Stomach (tissue), 9 donors: ENCODE results near the gene KIRREL3. TPM values are rescaled to one million over a fixed set of nuclear protein-coding genes. Genes with fewer than 3 reads are reported as not detected.

ENCODE experiments used
- DNase-seq, 2 donors: peaks; one replicate each; pipeline versions ENCODE4 v3.0.0 to v3.0.0-alpha.2; 2013 to 2019
- H3K27ac ChIP-seq, 5 donors: fragments of 200-600 bp in 4 of 5; sonication (generic) in 4 of 5; one replicate each; pipeline ENCODE4 v1.5.1; 2013 to 2019; ENCODE audit warnings: mild to moderate bottlenecking in 1 of 5, moderate library complexity in 1 of 5
- H3K27me3 ChIP-seq, 3 donors: fragments of 200-600 bp; sonication (generic); one replicate each; pipeline ENCODE4 v1.5.1; 2017 to 2019; ENCODE audit warnings: mixed run types in 1 of 3
- H3K36me3 ChIP-seq, 4 donors: fragments of 200-600 bp; sonication (generic); 1 replicate in 3 of 4; 2 replicates in 1 of 4; pipeline ENCODE4 v1.5.1; 2016 to 2019
- H3K4me1 ChIP-seq, 4 donors: fragments of 200-600 bp; sonication (generic); one replicate each; pipeline ENCODE4 v1.5.1; 2016 to 2019
- H3K4me3 ChIP-seq, 4 donors: fragments of 200-600 bp; sonication (generic) in 3 of 4; one replicate each; pipeline ENCODE4 v1.5.1; 2016 to 2019; ENCODE audit warnings: mild to moderate bottlenecking in 1 of 4
- H3K9me3 ChIP-seq, 4 donors: fragments of 200-600 bp; sonication (generic); one replicate each; pipeline ENCODE4 v1.5.1; 2016 to 2019
- EP300 ChIP-seq: sonication (generic); formaldehyde crosslinking; IDR thresholded peaks from one replicate; pipeline ENCODE4 v1.6.1; 2017; ENCODE audit warnings: antibody characterized with exemption
- POLR2A ChIP-seq, 4 donors: fragments of 450-650 bp; IDR thresholded peaks; one replicate each; pipeline ENCODE4 v1.6.1; 2016; ENCODE audit warnings: antibody characterized with exemption in 4 of 4, control low read depth in 2 of 4, mild to moderate bottlenecking in 1 of 4, moderate library complexity in 1 of 4
- POLR2AphosphoS5 ChIP-seq, 3 donors: sonication (generic); formaldehyde crosslinking; IDR thresholded peaks; one replicate each; pipeline ENCODE4 v1.6.1; 2016; ENCODE audit warnings: antibody characterized with exemption in 3 of 3
- WGBS, 5 donors: extraction: QIAGEN DNeasy Blood & Tissue Kit in 3 of 5; methylation state at CpG; one replicate each; pipeline versions ENCODE4 v1.1.5 to v1.1.7; 2013 to 2018; 5-methylcytosine and 5-hydroxymethylcytosine counted together
- intact Hi-C: fragments of 100-400 bp; cut with DNase I; formaldehyde crosslinking; loops from one replicate; pipeline ENCODE4 v1.15.1; 2023; ENCODE audit warnings: low total_unique reads
- polyA plus RNA-seq, 3 donors: library from polyadenylated mRNA; stranded (reverse); fragments of 200-250 nt; gene quantifications; one replicate each; pipeline ENCODE4 v1.2.3, GENCODE V29; 2013
- total RNA-seq, 5 donors: library from RNA; depleted of rRNA; stranded (reverse); fragments of >200 nt; gene quantifications; one replicate each; pipeline versions ENCODE4 v1.1.0 to v1.2.3, GENCODE V29; 2014 to 2016
- TF ChIP-seq, protein P1 (sequence below), 7 experiments: fragments of 450-650 bp in 4 of 7; fragments of 200-600 bp in 3 of 7; sonication (generic) in 3 of 7; IDR thresholded peaks; one replicate each; pipeline ENCODE4 v1.5.1; 2016 to 2019; ENCODE audit warnings: antibody characterized with exemption in 7 of 7, control low read depth in 2 of 7, mild to moderate bottlenecking in 1 of 7
- donor health status: healthy with polysubstance abuse.
- donor health status: Bipolar disorder and iron deficiency.
- donor health status: healthy.

KIRREL3 gene
- total and polyA plus RNA-seq, 8 donors: 0.10 to 1.7 (median 0.38) TPM; not detected in 4

DNA sequence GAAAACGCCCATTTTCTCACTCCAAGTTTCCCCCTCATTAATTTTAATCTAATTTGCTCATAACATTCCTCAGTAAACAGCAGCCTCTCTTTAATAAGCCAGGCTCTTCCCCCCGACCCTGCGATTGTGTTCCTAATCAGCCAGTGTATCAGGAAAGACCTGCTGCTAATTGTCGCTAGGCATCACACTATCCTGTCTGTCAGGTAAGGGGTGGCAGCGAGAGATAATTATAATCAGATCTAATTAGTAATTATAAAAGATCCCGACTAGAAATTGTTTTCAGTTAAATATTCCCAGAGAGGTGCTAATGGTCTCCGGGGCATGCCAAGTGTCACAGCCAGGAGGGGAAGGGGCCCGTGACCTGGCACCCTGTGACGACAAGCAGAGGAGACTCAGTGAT lies 502.3 kb downstream of the KIRREL3 start:
- Histone ChIP-seq H3K4me1 (no peaks in the 10 kb centered on the region), H3K36me3 (no peaks in the 10 kb centered on the region), H3K9me3 (peaks cover 0 to 2% (median 0%) of the 10 kb centered on the region in 4 donors), H3K27ac (no peak overlapping the region), H3K27me3 (peaks cover 0 to 60% (median 16%) of the 10 kb centered on the region in 3 donors), H3K4me3 (no peak overlapping the region)
- TF ChIP-seq POLR2A (IDR thresholded peaks at IDR 0.05) (no peak), EP300 (no peak), POLR2AphosphoS5 (IDR thresholded peaks at IDR 0.05) (no peak)
- TF ChIP-seq, protein P1, sequence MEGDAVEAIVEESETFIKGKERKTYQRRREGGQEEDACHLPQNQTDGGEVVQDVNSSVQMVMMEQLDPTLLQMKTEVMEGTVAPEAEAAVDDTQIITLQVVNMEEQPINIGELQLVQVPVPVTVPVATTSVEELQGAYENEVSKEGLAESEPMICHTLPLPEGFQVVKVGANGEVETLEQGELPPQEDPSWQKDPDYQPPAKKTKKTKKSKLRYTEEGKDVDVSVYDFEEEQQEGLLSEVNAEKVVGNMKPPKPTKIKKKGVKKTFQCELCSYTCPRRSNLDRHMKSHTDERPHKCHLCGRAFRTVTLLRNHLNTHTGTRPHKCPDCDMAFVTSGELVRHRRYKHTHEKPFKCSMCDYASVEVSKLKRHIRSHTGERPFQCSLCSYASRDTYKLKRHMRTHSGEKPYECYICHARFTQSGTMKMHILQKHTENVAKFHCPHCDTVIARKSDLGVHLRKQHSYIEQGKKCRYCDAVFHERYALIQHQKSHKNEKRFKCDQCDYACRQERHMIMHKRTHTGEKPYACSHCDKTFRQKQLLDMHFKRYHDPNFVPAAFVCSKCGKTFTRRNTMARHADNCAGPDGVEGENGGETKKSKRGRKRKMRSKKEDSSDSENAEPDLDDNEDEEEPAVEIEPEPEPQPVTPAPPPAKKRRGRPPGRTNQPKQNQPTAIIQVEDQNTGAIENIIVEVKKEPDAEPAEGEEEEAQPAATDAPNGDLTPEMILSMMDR (IDR thresholded peaks at IDR 0.05): no peak
- no peak for DNase-seq
- intact Hi-C loops: no loop called here
- 46 to 63% (median 60%) methylated on average over 9 of the region's 9 CpGs for WGBS, 5 donors

DNA sequence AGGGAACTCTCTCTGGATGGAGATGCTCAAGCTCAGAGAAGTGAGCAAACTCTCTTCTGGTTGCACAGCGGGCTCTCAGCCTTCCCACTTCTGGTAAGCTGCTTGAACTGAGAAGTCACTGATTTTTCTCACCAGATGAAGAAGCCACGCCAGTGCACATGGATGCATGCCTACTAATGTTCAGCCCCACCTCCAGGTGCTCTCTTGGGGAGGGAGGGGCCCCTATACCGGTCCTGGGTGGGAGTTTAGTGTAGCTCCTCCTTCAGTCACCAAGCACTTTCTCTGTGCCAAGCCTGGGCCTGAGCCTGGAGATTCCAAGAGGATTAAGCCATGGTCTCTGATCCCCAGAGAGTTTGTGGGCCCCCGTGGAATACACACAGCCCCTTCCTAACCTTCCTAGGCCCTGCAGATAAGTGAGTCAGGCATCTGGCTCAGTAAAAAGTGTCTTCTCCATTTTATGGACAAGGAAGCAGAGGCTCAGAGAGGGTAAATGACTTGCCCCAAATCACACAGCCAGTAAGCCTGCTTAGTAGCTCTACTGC lies 502.9 kb downstream of the KIRREL3 start:
- WGBS, 5 donors: 33 to 56% (median 52%) methylated on average over 3 to 4 of the region's 4 CpGs

DNA sequence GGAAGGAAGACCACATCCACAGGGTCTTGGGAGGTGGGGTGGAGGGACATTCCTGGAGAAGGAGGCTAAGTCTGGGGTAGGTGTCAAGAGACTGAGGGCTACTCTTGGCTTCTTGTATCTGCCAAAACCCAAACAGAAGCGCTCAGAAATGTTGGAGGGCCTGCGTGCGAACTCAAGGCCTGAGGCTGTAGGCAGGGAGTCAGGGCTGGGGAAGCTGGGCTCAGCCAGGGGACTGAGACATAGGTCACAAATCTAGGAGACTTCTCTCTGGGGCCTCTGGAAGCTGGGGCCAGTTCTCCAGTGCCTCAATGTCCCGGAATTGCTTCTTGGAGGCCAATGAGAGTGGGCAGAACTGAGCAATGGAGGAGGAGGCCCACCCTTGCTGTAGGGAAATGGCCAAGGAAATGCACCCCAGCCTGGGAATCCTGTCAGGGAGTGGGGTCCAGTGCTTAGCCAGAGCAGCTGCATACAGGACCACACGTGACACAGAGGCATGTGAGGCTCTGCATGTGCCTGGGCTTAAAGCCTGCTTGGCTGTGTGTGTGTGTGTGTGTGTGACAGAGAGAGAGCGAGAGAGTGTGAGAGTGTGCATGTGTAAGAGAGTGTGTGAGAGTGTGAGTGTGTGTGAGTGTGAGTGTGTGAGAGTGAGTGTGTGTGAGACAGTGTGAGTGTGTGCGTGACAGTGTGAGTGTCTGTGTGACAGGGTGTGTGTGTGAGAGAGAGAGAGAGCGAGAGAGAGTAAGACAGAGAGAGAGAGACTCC lies 503.8 kb downstream of the KIRREL3 start:
- H3K36me3 ChIP-seq: no peaks in the 10 kb centered on the region
- 77 to 88% (median 85%) methylated on average over 8 of the region's 8 CpGs for WGBS, 5 donors
- no peak overlapping the region for H3K27ac ChIP-seq
- no peak overlapping the region for H3K4me3 ChIP-seq
- no peaks in the 10 kb centered on the region for H3K9me3 ChIP-seq
- H3K4me1 ChIP-seq: no peaks in the 10 kb centered on the region
- TF ChIP-seq, protein P1 (IDR thresholded peaks at IDR 0.05): no peak
- TF ChIP-seq POLR2A (IDR thresholded peaks at IDR 0.05): no peak
- no peak for TF ChIP-seq EP300
- TF ChIP-seq POLR2AphosphoS5 (IDR thresholded peaks at IDR 0.05): no peak
- intact Hi-C loops: no loop called here
- peak in 1 of 2 donors; percentile 64 for DNase-seq
- peaks cover 0 to 46% (median 9%) of the 10 kb centered on the region in 3 donors for H3K27me3 ChIP-seq

More for the DNA sequence above, 502.9 kb downstream of the KIRREL3 start:
- H3K36me3 ChIP-seq: no peaks in the 10 kb centered on the region
- no peak for DNase-seq
- no peak overlapping the region for H3K4me3 ChIP-seq
- no peak overlapping the region for H3K27ac ChIP-seq
- no peaks in the 10 kb centered on the region for H3K4me1 ChIP-seq
- intact Hi-C loops: no loop called here
- H3K27me3 ChIP-seq: peaks cover 0 to 54% (median 10%) of the 10 kb centered on the region in 3 donors
- no peak for TF ChIP-seq EP300
- no peak for TF ChIP-seq POLR2A (IDR thresholded peaks at IDR 0.05)
- no peak for TF ChIP-seq POLR2AphosphoS5 (IDR thresholded peaks at IDR 0.05)
- TF ChIP-seq, protein P1 (IDR thresholded peaks at IDR 0.05): no peak
- no peaks in the 10 kb centered on the region for H3K9me3 ChIP-seq

DNA sequence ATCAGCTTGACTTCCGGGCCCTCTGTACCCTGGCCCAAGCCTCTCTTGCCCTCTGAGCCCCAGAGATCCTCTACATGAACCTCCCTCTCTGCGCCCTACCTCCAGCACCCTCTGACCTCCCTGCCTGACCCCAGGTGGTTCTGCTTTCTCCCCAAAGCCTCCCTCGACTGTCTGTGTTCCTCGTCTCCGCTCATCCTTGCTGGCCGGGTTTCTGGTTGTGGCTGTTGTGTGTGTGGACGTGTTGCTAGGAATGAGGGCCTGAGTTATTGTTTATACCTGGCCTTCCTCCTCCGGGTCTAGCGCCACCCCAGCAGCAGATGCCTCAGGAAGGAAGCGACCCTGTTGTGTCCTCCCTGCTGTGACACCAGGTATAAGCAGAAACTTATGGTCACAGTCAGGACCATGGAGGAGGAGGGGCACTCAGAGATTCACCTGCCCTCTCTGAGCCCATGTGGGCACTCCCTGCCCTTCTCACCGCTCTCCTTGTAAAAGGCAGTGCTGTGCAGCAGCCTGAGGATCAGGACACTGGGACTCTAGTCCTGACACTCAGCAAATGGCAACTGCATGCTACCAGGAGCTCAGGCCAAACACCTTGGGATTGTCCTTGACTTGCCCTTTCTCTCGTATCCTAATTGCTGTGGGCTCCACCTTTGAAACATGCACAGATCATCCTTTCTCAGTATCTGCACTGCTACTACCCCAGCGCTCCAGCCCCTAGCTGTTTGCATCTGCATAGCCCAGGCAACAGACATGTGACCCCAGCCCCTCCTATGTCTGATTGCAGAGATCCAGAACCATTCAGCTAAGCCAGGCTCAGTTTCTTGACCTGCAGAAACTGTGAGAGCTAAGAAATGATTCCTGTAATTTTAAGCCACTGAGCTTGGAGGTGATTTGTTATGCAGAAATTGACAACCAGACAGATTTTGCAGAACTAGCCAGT lies 505.0 kb downstream of the KIRREL3 start:
- H3K27ac ChIP-seq: no peak overlapping the region
- intact Hi-C loops: no loop called here
- WGBS, 5 donors: 78 to 83% (median 81%) methylated on average over 13 of the region's 13 CpGs
- H3K27me3 ChIP-seq: peaks cover 0 to 34% (median 0%) of the 10 kb centered on the region in 3 donors
- no peaks in the 10 kb centered on the region for H3K9me3 ChIP-seq
- no peak for DNase-seq
- TF ChIP-seq POLR2AphosphoS5 (IDR thresholded peaks at IDR 0.05): no peak
- TF ChIP-seq EP300: no peak
- TF ChIP-seq POLR2A (IDR thresholded peaks at IDR 0.05): no peak
- TF ChIP-seq, protein P1 (IDR thresholded peaks at IDR 0.05): no peak
- no peak overlapping the region for H3K4me3 ChIP-seq
- H3K36me3 ChIP-seq: no peaks in the 10 kb centered on the region
- H3K4me1 ChIP-seq: no peaks in the 10 kb centered on the region
